RWPE2 (cell line): ENCODE measurements around the gene DUSP10.
A peak's percentile ranks its signal among the peaks of the same experiment; 100 is the strongest.

ENCODE experiments used
- ATAC-seq: fragments of 200-7000 bp; cut with Tn5 transposase; 3 replicates; pipeline ENCODE4 v1.9.1; 2021; ENCODE audit warnings: low read depth
- DNase-seq: peaks from one replicate; pipeline ENCODE4 v3.0.0-alpha.2; 2020; ENCODE audit warnings: low spot score
- H3K27ac ChIP-seq: fragments of 450-650 bp; 2 replicates; pipeline ENCODE4 v1.5.1; 2017; ENCODE audit warnings: mild to moderate bottlenecking; ENCODE audit not compliant: poor library complexity, severe bottlenecking
- H3K27me3 ChIP-seq: fragments of 250-450 bp; sonication (Bioruptor Pico); 2 replicates; pipeline ENCODE4 v1.5.1; 2021; ENCODE audit warnings: mild to moderate bottlenecking, moderate library complexity; ENCODE audit not compliant: insufficient read depth, poor library complexity, severe bottlenecking
- H3K36me3 ChIP-seq: fragments of 250-450 bp; sonication (Bioruptor Pico); 2 replicates; pipeline ENCODE4 v1.5.1; 2020; ENCODE audit warnings: low read depth, mild to moderate bottlenecking, moderate library complexity
- H3K4me1 ChIP-seq: fragments of 250-450 bp; sonication (Bioruptor Pico); 2 replicates; pipeline ENCODE4 v1.5.1; 2021; ENCODE audit warnings: mild to moderate bottlenecking, moderate library complexity; ENCODE audit not compliant: insufficient read depth, poor library complexity, severe bottlenecking
- H3K4me3 ChIP-seq: fragments of 250-450 bp; sonication (Bioruptor Pico); 2 replicates; pipeline ENCODE4 v1.5.1; 2021; ENCODE audit warnings: mild to moderate bottlenecking, moderate library complexity; ENCODE audit not compliant: severe bottlenecking
- H3K9me3 ChIP-seq: fragments of 250-450 bp; sonication (Bioruptor Pico); 2 replicates; pipeline ENCODE4 v1.5.1; 2021; ENCODE audit warnings: mild to moderate bottlenecking, moderate library complexity; ENCODE audit not compliant: severe bottlenecking
- TF ChIP-seq, protein P1 (sequence below): fragments of 450-650 bp; IDR thresholded peaks from one replicate; pipeline ENCODE4 v1.5.1; 2017; ENCODE audit warnings: mild to moderate bottlenecking, moderate library complexity; ENCODE audit not compliant: poor library complexity, severe bottlenecking

The DUSP10 gene

GRCh38 chr1:221740369-221740992 lies 1.4 kb downstream of the DUSP10 start:
- ATAC-seq, result no peak
- H3K9me3 ChIP-seq, result no peaks in the 10 kb centered on the region
- H3K27ac ChIP-seq, result no peak overlapping the region
- peak overlapping the region; percentile 64 for H3K4me3 ChIP-seq
- no peaks in the 10 kb centered on the region for H3K4me1 ChIP-seq
- H3K27me3 ChIP-seq, result no peaks in the 10 kb centered on the region
- no peak for DNase-seq
- peaks cover 12% of the 10 kb centered on the region for H3K36me3 ChIP-seq
- TF ChIP-seq, protein P1, sequence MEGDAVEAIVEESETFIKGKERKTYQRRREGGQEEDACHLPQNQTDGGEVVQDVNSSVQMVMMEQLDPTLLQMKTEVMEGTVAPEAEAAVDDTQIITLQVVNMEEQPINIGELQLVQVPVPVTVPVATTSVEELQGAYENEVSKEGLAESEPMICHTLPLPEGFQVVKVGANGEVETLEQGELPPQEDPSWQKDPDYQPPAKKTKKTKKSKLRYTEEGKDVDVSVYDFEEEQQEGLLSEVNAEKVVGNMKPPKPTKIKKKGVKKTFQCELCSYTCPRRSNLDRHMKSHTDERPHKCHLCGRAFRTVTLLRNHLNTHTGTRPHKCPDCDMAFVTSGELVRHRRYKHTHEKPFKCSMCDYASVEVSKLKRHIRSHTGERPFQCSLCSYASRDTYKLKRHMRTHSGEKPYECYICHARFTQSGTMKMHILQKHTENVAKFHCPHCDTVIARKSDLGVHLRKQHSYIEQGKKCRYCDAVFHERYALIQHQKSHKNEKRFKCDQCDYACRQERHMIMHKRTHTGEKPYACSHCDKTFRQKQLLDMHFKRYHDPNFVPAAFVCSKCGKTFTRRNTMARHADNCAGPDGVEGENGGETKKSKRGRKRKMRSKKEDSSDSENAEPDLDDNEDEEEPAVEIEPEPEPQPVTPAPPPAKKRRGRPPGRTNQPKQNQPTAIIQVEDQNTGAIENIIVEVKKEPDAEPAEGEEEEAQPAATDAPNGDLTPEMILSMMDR, result no peak

GRCh38 chr1:221739677-221740025 lies 2.2 kb downstream of the DUSP10 start:
- Histone ChIP-seq H3K36me3 (peaks cover 12% of the 10 kb centered on the region), H3K27ac (no peak overlapping the region), H3K9me3 (no peaks in the 10 kb centered on the region), H3K27me3 (no peaks in the 10 kb centered on the region), H3K4me1 (no peaks in the 10 kb centered on the region), H3K4me3 (no peak overlapping the region)
- TF ChIP-seq, protein P1, result no peak
- ATAC-seq (no peak), DNase-seq (no peak)

DNA sequence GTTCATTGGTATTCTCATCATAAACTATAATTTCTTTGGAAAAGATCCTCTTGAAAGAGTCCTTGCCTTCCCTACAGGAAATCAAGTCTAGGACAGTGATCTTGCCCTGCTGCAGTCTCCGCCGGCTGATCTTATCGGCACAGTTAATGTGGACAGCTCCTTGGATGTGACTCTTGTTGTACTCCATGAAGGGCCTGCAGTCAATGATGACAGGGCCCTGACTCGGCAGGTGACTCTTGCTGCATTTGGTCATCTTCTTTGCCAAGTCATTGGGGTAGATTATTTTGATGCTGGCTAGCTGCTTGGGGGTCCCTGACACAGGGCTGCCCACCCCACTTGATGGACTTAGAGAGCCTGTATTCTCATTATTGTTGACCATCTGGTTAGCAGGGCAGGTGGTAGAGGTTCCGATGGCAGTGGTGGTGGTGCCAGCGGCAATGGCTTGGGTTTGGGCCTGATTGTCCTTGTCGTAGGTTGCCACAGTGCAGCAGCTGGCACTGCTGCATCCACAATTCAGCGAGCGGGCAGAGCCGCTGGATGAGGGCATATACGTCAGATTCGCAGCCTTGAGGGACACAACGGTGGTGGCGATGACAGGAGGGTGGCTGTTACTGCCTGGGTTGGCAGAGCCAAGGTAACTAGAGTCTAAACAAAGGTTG lies 2.7 kb downstream of the DUSP10 start:
- TF ChIP-seq, protein P1, result no peak
- H3K4me1 ChIP-seq, result no peaks in the 10 kb centered on the region
- no peak for ATAC-seq
- H3K27me3 ChIP-seq, result no peaks in the 10 kb centered on the region
- H3K9me3 ChIP-seq, result no peaks in the 10 kb centered on the region
- DNase-seq, result no peak
- no peak overlapping the region for H3K4me3 ChIP-seq
- peaks cover 12% of the 10 kb centered on the region for H3K36me3 ChIP-seq
- H3K27ac ChIP-seq, result no peak overlapping the region

GRCh38 chr1:221736714-221737113 lies 5.2 kb downstream of the DUSP10 start:
- ATAC-seq (no peak), DNase-seq (no peak)
- TF ChIP-seq, protein P1, result no peak
- no peak overlapping the region for H3K4me3 ChIP-seq
- H3K4me1 ChIP-seq, result no peaks in the 10 kb centered on the region
- no peaks in the 10 kb centered on the region for H3K9me3 ChIP-seq
- H3K27ac ChIP-seq, result no peak overlapping the region
- no peaks in the 10 kb centered on the region for H3K27me3 ChIP-seq
- H3K36me3 ChIP-seq, result peaks cover 12% of the 10 kb centered on the region

DNA sequence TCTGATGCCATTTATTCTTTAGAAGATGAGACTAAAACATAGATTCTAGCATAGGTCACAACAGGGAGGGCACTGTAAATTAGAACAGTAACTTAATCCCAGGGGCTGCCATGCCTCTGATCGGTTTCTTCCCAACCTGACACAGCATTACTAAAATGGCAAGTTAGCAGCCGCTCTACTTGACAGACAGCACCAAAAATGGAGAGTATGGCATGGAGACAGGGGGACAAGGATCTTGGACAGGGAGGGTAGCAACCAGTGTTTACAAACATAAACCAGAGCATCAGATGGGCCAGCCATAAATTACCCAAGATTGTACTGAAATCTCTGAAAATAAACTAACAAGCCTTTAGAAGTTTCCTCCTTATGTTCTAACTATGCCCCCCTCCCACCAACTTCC lies 5.9 kb downstream of the DUSP10 start:
- TF ChIP-seq, protein P1, result no peak
- Histone ChIP-seq H3K4me1 (no peaks in the 10 kb centered on the region), H3K9me3 (no peaks in the 10 kb centered on the region), H3K4me3 (no peak overlapping the region), H3K36me3 (peaks cover 12% of the 10 kb centered on the region), H3K27ac (no peak overlapping the region), H3K27me3 (no peaks in the 10 kb centered on the region)
- ATAC-seq, result no peak
- DNase-seq, result no peak
